ENCODE measurements around the gene SAP30BP.

GRCh38 chr17:75645501-75645888 lies 21.6 kb upstream of the SAP30BP start:
- TF ChIP-seq CTCF (IDR thresholded peaks at IDR 0.05; ENCODE audit: insufficient read depth, low read length, poor library complexity, severe bottlenecking), result no peak
- TF ChIP-seq EZH2phosphoT487 (conservative IDR thresholded peaks at IDR 0.05; ENCODE audit: low read length), result no peak

Measured in SU-DHL-6 (cell line).